ENCODE measurements around the gene RTL1.

DNA sequence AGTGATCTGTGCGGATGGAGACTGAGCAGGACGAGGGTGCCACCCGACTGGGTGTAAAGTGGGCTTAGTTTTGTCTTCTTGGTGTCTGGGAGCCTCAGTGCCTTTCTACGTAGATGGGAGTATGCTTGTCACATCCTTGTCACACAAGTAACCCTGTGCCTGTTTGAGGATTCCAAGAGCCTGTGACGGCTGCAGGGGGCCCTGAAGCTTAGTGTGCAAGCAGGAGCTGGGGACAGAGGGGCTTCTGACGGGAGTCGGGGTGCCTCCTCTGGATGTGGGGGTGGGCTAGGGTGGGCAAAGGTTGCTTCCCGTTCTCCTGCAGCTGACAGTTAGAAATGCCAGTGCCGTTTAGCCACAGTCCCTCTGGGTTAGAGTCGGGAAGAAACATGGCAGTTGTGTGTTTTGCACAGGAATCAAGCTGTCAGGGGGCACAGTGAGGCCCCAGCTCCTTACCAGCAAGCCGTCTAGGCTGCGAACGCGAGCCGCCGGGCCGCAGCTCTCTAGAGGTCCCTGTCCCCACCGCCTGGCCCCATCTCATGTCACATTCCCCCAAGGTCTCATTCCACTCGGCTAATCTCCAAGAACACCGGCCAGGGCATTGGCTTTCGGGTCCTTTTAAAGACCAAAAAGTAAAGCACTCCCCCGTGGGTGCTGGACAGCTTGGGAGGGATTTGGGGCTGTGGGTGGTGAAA, 7.0 kb downstream of the RTL1 start:
- TF ChIP-seq, protein P1, sequence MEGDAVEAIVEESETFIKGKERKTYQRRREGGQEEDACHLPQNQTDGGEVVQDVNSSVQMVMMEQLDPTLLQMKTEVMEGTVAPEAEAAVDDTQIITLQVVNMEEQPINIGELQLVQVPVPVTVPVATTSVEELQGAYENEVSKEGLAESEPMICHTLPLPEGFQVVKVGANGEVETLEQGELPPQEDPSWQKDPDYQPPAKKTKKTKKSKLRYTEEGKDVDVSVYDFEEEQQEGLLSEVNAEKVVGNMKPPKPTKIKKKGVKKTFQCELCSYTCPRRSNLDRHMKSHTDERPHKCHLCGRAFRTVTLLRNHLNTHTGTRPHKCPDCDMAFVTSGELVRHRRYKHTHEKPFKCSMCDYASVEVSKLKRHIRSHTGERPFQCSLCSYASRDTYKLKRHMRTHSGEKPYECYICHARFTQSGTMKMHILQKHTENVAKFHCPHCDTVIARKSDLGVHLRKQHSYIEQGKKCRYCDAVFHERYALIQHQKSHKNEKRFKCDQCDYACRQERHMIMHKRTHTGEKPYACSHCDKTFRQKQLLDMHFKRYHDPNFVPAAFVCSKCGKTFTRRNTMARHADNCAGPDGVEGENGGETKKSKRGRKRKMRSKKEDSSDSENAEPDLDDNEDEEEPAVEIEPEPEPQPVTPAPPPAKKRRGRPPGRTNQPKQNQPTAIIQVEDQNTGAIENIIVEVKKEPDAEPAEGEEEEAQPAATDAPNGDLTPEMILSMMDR (IDR thresholded peaks at IDR 0.05) = no peak
- TF ChIP-seq POLR2A (IDR thresholded peaks at IDR 0.05) = no peak
